GM18505 (cell line): ENCODE results near the gene TRRAP.

Experiments
- ATAC-seq: cut with Tn5 transposase; IDR thresholded peaks from one replicate; pipeline ENCODE4 v1.9.1; 2021; ENCODE audit not compliant: unreplicated experiment
- POLR2A ChIP-seq: IDR thresholded peaks from 4 replicates; pipeline ENCODE4 v1.6.1; 2011; ENCODE audit warnings: borderline replicate concordance; ENCODE audit not compliant: insufficient read depth, insufficient read length; ENCODE audit errors: extremely low read depth

Gene TRRAP

DNA sequence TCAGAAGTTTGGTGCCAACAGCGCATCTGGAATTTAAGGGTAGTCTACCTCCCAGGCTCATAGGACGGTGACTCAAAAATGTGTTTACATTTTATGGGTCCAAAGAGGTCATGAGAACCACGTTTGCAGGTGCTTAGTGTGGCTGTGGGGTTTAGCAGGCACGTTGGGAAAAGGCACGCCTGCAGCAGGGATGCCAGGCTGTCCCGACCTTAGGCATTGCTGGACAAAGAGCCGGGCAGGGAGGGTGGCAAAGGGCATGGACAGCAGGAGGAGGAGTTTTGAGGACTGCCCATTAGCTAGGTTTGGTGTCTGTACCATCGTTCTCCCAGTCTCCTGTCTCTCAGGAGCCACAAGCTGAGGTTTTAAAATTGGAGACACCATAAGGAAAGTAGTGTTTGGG, 104.4 kb downstream of the TRRAP start:
- no peak for ATAC-seq

DNA sequence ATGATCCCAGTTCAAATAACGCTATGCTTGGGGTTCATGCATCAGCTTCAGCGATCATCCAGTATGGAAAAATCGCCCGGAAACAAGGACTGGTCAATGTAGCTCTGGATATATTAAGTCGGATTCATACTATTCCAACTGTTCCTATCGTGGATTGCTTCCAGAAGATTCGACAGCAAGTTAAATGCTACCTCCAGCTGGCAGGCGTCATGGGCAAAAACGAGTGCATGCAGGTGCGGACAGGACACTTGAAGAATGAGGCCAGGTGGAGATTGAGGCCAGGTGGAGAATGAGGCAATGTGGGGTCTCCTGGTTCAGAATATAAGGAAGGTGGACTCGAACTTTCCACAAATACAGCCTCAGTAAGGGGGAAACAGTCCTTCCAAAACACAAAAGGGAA, 105.8 kb downstream of the TRRAP start:
- ATAC-seq, result no peak
- TF ChIP-seq POLR2A, result no peak

More for the DNA sequence above, 104.4 kb downstream of the TRRAP start:
- TF ChIP-seq POLR2A, result no peak

DNA sequence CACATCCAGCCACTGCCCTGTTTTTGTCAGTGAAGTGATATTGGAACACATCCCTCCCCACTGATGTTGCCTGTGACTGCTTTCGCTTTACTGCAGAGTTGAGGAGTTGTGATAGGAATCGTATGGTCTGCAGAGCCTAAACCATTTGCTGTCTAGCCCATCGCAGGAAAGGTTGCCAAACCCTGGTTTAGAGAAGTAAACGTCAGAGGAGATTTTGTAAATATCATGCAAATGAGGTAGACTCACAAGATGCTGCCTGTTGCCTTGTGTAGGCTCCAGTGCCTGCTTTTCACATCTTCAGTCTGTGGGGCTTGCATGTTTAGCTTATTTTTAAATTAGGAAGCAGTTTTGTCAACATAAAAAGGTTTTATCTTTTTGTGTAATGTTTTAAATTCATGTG, 107.1 kb downstream of the TRRAP start:
- no peak for TF ChIP-seq POLR2A

DNA sequence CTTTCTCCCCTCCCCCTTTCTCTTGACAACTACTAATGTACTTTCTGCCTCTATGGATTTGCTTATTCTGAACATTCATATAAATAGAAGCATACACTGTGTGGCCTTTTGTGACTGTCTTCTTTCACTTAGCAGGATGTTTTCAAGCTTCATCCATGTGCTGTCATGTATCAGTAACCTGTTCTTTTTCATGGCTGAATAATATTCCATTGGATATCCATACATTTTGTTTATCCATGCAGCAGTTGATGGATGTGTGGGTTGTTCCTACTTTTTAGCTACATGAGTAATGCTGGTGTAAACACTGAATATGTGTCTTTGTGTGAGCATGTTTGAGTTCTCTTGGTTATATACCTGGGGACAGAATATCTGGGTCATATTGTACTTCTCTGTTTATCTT, 107.6 kb downstream of the TRRAP start:
- no peak for TF ChIP-seq POLR2A
- no peak for ATAC-seq

More for the DNA sequence above, 107.1 kb downstream of the TRRAP start:
- no peak for ATAC-seq

DNA sequence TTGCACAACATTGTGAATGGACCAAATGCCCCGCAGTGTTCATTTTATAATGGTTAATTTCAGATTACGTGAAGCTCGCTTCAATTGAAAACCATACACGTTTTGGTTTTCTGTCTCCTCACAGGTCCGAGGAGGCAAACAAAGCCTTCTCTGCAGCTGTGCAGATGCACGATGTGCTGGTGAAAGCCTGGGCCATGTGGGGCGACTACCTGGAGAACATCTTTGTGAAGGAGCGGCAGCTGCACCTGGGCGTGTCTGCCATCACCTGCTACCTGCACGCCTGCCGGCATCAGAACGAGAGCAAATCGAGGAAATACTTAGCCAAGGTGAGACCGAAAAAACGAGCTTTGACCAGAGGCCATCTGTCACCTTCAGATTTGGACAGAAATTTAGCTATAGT, 110.3 kb downstream of the TRRAP start:
- no peak for ATAC-seq
- TF ChIP-seq POLR2A, result no peak

DNA sequence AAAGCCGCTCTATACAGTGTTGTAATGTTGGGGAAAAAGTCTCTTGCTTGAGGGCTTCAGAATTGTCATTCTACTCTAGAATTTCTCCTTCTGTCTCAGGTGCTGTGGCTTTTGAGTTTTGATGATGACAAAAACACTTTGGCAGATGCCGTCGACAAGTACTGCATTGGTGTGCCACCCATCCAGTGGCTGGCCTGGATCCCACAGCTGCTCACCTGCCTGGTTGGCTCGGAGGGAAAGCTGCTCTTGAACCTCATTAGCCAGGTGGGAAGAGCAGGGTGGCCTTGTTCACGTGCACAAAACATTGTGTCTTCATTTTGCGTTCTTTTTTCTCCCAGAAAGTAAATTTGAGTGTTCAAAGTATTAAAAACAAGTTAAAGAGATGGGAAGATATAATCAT, 112.0 kb downstream of the TRRAP start:
- ATAC-seq, result no peak
- TF ChIP-seq POLR2A, result no peak

DNA sequence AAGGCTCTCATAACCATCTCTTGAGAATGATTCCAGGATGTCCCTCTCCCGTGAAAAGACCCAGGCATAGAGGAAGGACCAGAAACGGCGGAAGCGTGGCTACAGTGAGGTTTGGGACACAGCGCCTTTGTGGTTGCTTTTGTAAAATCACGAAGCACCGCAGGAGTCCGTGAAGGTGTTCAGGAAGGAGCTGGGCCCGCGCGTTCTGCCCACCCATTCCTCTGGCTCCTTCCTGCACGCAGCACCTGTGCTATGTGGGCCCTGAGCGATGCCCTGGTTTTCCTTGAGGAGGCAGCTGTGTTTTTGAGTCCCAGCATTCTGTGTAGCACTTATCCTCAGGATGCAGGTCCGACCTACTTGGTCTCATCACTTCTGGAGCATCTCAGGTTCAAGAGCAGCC, 112.8 kb downstream of the TRRAP start:
- ATAC-seq, result no peak
- TF ChIP-seq POLR2A, result no peak

DNA sequence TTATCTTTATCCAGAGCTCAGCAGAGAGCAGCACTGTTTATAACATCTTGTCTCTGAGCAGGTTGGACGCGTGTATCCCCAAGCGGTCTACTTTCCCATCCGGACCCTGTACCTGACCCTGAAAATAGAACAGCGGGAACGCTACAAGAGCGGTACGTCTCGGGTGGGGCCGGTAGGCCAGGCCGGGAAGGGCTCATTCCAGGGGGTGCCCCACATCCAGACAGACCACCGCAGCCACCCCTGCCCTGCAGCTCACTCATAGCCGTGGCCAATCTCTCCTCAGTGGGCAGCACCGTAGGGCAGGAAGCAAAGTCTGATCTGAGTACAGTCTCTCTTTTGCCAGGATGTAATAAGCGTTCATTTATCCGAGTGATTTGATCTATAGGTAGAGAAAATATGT, 113.7 kb downstream of the TRRAP start:
- no peak for ATAC-seq
- no peak for TF ChIP-seq POLR2A

DNA sequence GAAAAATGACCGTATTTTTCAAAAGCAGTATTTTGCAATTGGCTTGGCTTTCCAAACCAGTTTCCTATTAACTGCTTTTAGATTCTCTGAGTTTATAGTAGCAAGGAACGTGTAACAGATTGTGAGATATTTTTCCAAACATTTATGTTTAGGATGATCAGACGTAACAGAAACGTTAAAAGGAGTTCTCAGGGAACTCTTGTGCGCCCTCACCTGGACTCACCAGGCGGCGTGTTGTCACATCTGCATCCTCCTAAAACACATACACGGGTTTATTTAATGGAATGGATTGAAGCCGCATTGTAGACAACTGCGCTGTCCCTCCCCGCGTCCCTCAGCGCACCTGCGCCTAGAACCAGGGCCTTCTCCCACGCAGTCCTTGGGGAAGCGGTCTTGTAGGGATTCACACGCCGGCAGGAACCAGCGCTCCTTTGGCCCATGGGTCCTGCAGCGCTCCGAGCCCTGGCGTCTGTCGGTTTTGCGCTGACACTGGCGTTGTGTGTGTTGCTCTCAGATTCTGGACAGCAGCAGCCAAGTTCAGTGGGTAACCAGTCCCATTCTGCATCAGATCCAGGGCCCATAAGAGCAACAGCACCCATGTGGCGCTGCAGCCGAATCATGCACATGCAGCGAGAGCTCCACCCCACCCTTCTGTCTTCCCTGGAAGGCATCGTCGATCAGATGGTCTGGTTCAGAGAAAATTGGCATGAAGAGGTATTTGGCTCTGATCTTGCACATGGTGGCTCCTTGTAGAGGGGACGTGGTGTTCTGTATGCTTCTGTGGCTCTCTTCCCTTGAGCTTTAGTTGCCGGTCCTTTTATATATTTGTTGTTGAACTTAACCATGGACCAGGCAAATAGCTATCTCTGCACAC, 114.9 kb downstream of the TRRAP start:
- no peak for TF ChIP-seq POLR2A
- ATAC-seq, result no peak

DNA sequence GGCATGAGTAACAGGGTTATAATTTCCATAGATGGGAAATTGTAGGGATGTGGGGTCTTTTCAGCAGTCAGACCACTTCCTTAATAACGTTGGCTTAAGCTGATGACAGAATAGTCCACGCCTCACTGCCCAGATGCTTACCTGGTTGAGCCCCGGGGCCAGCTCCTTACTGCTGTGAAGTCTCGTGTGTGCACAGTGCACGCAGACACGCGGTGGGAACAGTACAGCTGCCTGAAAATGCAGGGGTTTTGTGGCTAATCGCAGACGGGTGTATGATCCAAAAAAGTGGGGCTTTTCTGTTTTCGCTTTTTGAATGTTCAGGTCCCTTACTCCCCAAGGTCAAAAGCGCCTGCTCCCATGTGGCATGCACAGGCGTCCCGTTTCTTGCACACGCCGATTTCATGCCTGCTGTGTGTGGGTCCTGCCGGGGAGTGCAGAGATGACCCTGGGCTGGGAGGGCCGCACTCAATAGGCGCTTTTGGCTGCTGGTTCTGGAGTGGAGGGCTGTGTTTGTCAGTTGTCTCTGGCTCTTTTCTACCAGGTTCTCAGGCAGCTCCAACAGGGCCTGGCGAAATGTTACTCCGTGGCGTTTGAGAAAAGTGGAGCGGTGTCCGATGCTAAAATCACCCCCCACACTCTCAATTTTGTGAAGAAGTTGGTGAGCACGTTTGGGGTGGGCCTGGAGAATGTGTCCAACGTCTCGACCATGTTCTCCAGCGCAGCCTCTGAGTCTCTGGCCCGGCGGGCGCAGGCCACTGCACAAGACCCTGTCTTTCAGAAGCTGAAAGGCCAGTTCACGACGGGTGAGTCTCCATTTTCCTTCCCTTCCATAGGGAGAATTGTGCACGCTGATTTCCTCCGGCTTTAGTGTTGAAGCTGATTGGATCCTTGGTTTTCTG, 116.0 kb downstream of the TRRAP start:
- no peak for TF ChIP-seq POLR2A
- ATAC-seq, result no peak

DNA sequence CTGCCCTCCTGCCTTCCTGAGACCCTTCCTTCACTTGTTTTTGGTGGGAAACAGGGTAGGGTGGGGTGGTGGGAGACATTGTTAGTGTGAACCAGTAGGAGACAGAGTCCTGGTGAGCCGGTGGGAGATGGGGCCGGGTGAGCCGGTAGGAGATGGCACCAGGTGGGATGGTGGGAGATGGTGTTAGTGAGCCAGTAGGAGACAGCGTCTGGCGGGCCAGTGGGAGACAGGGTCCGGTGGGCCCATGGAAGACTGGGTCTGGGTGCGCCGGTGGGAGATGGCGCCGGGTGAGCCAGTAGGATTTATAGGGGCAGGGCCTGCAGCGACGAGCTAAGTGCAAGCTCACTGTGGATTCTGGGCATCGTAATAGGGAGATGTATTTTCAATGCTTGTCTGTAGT, 116.8 kb downstream of the TRRAP start:
- ATAC-seq, result no peak
- no peak for TF ChIP-seq POLR2A

DNA sequence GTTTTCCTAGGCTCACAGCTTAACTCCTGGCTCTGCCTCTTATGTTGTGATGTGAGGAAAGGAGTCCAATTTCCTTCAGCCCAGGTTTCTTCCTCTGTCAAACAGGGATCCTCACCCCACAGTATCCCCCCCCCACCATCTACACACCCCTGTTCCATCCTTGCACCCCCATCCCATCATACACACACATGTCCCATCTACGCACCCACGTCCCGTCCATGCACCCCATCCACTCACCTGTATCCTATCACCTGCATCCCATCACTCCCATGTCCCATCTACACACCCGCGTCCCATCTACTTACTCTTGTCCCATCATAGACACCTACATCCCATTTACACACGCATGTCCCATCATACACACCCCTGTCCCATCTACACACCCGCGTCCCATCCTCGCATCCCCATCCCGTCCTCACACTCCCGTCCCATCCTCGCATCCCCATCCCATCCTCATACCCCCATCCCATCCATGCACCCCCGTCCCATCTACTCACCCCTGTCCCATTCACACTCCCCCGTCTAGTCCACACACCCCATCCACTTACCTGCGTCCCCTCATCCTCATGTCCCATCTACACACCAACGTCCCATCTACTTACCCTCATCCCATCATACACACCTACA, 117.3 kb downstream of the TRRAP start:
- TF ChIP-seq POLR2A, result no peak
- ATAC-seq, result no peak

DNA sequence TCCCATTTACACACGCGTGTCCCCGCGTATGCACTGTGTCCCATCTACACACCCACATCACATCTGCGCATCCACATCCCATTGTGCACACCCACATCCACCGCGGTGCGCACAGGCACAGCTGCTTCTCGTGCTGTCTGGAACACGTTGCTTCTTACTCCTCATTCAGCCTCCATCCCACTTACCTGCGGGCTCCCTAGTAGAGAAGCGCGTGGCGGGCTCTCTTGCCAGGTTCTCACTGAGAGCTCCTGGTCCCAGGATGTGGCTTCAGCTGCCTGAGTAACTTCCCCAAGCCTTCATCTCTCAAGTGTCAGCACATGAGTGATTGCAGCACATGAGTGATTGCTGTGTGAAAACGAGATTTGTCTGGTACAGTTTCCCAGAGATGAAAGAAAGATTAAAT, 117.8 kb downstream of the TRRAP start:
- no peak for TF ChIP-seq POLR2A
- no peak for ATAC-seq
